IPS-11a (cell line): Measurements from ENCODE around the gene KDELR3.
"Not testable (repeated sequence)": the region's sequence is repeated elsewhere in the genome, so short reads cannot be mapped to it uniquely, and the experiment has no call there.

Source experiments
- H3K4me3 ChIP-seq: one replicate; pipeline ENCODE4 v1.5.1; 2013; ENCODE audit warnings: low read depth, low read length, control low read depth

Gene KDELR3

DNA sequence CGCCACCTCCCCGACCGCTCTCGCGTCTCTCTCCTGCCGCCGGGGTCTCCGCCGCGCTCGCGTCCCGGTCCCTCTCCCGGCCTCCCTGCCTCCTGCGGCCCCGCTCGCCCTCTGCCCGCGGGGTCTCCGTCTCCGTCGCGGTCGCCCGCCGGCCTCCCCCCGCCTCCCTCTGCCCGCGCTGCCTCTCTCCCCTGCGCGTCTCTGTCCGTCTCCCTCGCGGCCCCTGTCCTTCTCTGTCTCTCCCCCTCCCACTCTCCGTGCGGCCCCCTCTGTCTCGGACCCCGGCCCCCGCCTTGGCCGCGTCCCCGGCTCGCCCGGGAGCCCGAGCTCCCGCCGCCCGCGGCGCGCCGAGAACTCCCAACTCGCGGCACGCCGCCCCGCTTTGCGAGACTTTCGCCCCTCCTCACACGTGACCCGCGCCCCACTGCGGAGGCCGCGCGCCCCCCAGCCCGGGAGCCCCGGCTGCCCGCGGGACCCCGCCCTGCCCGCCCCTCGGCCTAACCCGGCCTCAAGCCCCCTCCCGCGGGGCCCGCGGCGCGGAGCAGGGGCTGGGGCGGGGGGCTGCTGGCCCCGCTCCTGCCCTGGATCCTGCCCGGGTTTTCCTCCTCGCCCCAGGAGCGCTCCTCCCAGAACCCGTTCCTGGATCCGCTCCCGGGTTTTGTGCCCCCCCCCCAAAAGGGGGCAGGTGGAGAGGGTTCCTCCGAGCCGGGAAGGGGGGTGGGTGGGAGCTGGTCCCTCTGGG, 12.2 kb upstream of the KDELR3 start:
- peak overlapping the region; percentile 17 for H3K4me3 ChIP-seq

DNA sequence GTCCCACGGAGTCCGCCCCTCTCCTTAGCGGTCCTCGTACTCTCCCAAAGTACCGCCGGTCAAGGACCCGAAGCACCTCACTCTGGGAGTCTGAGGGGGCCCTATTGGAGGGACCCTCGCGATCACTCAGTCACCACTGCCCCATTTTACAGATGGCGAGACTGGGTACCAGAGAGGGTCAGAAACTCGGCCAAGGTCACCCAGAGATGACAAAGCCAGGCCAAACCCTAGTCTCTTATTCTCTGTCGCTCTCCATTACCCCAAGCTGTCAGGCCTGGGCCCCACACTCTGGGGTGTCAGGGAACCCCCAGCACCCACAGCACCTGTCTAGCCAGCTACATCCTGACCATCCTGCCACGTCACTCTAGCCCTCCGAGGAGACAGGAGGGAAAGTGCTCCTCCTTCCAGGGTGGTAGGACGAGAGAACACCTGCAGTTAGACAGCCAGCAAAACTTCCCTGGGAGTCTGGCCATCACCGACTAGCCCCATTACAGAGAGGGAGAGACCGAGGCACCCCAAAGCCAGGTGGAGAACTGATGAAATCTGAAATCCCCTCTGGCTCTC, 11.5 kb upstream of the KDELR3 start:
- H3K4me3 ChIP-seq = peak overlapping the region; percentile 17

DNA sequence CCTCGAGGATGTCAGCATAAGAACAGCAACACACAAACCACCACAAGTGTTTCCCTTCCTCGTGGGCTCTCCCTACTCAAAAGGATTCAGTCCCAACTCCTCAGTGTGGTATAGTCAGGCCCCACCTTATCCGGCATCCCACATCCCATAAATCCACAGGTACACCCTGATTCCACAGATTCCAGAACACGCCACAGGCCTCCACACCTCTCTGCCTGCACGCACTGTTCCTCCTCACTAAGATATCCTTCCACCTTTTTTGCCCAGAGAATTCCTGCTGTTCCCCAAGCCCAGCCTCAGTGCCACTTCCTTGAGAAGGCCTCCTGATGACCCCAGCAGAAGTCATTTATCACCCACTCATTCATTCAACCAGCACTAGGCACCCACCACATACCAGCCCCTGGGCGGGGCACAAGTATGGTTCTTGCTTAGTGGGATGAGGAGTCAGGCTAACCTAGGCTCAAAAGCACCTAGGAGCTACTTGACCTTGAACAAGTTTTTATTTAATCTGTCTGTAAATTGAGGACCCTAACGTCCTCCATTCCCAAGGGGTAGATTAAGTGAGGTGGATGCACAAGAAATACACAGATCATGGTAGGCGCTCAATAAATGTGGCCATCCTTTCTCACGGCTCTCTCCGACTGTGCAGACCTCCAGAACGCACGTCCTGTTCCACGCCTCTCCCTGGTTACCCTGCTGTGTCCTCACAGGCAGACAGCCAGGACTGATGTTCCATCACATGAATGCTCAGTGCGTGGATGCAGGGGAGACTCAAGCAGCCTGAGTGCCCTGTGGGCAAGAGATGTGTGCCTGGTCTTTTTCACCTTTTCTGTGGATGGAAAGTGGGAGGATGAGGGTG, 10.8 kb upstream of the KDELR3 start:
- H3K4me3 ChIP-seq = no peak overlapping the region

DNA sequence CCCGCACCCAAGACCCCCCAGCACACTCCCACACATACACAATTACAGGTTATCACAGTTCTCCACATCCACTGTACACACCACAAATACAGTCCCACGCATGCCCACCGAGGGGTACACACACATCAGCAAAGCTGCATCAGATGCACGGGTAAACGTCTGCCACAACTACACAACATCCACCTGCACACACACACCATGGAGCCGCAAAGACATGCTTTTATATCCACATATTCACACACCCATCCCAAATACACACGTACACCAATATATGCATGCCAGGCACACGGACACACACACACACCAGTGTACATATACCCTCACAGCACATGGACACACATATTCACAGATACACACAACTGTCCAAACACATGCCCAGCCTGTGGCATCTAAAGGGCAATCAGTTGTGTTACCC, 7.5 kb upstream of the KDELR3 start:
- H3K4me3 ChIP-seq = no peak overlapping the region

DNA sequence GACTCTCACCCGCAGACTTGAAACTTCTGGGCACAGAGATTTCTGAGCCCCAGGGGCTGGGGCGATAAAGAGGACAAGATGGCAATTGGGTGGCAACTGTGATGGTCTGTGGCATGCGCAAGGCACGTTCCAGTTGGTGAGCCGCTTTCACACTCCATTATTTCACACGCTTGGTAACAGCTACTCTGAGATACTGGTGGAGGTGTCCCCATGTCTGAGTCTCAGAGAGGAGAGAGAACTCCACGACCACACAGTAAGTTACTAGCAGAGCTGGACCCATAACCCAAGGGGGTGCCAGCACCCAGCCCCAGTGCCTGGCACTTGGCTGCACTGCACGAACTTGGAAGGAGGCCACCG, 6.9 kb upstream of the KDELR3 start:
- H3K4me3 ChIP-seq = no peak overlapping the region

DNA sequence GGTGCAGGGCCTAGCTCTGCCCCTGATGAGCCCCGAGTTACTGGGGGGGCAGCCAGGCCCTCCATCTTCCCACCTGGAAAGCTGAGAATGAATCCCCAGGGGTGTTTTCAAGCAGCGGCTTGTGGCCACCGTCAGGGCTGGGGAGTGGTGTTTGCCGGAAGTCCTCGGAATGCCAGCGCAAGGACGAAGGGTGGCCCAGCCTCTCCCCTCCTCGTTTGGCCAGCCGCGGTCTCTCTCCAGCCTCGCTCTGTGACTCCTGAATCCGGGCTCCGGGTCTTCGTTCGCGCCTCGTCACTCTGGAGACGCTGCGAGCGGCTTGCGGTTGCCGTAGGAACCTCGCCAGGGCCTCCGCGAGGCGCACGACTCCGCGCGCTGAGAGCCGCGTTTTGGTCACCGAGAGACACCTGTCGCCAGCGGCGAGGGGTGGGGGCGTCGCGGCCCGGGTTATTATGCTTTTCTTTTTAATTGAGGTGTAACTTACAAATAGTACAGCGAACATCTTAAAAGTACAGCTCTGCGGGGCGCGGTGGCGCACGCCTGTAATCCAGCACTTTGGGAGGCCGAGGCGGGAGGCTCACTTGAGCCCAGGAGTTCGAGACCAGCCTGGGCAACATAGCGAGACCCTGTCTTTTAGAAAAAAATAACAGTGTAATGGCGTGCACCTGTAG, 6.3 kb upstream of the KDELR3 start:
- H3K4me3 ChIP-seq = no peak overlapping the region

DNA sequence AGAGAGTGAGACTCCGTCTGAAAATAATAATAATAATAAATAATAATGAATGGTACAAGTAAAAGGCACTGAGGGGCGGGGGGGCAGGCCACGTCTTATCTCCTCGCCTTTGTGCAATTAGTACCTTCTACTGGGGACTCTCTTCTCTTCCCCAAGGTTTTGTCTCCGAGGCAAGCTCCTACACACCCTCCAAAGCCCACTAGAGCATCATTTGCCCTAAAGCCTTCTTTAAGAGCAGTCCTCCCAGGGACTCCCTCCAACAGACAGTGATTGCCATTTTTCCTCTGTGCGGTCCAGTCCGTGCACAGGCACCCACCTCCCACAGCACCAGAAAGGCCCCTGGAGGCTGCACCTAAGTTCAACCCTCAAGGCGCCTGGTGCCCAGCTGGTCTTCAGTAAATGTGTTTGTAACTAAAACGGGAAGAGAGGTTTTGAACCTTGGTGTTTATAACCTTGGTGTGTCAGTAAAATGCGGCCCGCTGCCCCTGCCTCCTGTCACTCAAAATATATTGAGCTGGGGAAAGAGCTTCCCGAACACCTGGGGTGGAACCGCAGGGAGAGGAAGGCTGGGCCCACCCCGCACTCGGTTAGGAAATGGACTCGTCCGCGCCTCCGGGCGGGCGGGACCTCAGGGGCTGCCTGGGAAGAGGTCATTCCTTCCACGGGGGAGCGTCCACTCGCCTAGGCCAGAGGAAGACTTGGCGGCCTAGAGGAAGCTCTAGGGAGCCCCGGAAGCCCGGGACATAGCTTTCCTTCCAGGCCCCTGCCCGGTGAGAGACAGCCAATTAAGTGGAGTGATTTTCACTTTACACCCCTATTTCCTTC, 4.7 kb upstream of the KDELR3 start:
- no peak overlapping the region for H3K4me3 ChIP-seq

DNA sequence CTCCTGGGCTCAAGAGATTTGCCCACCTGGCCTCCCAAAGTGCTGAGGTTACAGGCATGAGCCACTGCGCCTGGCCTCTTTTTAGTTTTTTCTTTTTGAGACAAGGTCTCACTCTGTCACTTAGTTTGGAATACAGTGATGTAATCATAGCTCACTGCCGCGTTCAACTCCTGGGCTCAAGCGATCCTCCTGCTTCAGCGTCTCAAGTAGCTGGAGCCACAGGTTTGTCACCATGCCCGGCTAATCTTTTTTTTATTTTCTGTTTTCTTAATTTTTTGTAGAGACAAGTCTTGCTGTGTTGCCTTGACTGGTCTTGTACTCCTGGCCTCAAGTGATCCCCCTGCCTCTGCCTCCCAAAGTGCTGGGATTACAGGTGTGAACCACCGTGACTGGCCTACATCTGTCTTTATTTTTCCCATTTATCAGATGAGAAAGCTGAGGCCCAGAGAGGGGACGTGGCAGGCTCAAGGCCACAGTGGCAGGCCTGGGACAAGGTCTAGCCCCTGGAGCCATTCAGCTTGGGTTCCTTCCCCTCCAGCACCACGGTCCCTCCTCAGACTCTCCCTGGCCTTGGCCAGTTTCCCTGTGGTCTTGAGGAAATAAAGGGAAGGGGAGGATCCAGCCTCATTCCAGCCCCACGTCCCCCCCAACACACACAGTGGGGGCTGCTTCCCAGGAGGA, 2.8 kb upstream of the KDELR3 start:
- H3K4me3 ChIP-seq = no peak overlapping the region

DNA sequence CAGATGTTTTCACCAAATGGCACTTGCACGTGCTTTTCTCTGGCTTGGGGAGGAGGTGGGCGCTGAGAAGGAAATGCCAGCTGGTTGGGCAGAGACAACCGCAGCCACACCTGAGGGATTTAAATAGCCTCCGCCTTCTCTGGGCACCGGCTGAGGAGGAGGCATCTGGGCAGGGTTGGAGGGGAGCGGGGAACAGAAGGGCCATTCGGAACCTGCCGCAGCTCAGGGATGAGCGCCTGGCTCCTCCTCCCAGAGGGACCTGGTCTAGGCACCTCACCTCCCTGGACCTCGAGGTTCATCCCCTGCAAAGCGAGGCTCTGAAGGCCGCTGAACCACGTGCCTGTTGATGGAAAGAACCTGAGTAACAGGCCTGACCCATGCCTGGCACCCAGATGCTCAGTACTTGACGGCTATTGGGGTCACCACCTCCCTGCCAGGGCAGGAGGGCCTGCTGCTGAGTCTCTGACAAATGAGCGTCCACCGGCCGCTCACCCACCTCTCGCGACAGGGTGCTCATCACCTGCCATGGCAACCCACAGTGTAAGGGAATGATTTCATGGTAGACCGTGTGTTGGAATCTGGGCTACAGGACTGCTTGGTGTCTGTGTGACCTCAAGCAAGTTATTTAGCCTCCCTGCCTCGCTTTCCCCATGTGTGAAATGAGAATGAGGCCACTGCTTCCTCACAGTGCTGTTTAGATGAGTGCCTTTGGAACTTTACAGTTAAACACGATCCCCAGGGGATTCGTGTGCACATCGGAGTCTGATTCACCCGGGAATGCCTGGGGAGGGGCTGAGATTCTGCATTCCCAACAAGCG, 2.0 kb upstream of the KDELR3 start:
- H3K4me3 ChIP-seq = no peak overlapping the region

DNA sequence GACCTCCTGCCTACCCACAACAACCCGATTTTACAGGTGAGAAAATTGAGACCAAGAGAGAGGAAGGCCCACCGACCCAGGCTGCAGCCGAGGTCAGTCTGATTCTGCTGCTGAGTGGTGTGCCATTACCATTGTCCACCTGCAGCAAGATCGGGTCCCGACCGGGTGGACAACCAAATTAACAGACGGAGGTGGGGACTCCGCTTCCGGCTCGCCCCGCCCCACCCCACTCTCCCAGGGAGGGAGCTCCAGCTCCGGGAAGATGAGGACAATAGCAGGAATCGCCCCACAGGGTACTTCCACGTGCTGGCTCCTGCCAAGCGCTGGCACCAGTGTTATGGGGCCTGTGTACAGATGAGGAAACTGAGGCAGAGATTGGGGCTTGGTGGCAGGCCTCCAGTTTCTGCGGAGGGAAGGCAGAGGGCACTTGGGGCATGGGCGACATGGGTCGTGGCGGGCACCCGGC, 425 bp upstream of the KDELR3 start:
- H3K4me3 ChIP-seq = peak overlapping the region; percentile 41

DNA sequence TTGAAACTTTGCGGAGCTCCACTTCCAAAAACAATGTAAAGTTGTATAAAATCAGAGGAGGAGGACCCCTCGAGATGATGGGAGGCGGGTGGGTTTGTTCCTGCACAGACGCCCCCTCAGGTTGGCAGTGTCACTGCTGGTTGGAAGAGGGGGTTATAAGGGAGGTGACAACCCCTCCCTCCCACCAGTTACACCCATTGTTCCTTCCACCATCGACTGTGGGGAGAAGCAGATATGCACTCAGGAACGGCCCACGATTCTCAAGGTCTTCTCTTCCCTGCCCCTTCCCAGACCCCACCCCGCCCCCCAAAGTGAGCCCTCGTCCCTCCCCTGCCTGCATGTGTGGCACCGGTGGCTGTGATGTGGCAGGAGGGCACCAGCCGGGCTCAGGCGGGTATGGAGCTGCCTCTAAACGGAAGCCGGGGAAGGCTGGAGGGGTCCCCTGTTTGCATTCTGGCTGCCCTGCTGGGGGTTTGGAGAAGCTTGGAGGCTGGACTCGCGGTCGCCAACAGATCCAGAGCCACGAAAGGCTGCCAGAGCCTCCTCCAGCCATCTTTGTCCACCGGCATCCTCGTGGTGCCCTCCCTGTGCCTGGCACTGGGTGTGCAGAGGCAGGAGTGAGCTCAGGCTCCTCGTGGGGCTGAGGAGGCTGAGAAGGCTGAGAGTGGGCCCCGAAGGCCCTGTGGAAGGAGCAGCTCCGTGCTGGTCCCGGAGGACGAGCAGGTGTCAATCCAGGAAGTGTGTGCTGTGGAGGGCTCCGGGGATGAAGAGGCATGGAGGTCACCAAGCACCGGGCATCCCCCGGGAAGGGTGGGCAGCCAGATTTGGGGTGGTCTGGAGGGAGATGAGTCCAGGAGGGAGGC, 778 bp downstream of the KDELR3 start:
- H3K4me3 ChIP-seq = peak overlapping the region; percentile 41

DNA sequence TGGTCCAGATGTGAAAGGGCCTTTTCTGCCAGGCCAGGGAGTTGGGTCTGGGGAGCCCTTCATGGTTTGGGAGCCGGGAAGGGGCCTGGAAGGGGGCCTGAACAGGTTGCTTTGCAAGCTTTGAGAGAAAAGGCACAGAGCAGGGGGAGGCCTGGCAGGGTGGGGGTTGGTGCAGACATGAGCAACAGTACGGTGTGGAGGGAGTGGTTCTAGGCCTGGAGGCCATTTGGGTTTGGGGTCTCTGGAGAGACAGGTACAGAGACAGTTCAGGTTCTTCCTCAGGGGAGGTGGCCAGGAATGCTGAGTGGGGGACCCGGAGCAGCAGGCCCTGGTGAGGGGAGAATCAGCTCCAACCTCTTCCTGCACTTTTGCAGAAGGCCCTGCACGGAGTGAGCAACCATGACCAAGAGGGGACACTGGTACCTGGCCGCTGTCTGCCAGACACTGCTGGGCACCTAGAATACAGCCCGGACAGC, 1.4 kb downstream of the KDELR3 start:
- no peak overlapping the region for H3K4me3 ChIP-seq

DNA sequence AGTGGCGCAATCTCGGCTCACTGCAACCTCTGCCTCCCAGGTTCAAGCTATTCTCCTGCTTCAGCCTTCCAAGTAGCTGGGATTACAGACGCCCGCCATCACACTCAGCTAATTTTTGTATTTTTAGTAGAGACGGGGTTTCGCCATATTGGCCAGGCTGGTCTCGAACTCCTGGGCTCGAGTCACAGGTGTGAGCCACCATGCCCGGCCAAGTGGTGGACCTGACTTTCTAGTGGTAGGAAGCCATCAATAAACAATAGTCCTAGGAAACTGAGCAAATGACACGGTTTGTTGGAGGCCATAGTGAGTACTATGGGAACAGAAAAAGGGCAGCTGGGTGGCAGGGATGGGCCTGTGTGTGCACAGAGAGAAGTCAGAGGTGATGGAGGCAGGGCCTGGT, 2.3 kb downstream of the KDELR3 start:
- not testable (repeated sequence) for H3K4me3 ChIP-seq

DNA sequence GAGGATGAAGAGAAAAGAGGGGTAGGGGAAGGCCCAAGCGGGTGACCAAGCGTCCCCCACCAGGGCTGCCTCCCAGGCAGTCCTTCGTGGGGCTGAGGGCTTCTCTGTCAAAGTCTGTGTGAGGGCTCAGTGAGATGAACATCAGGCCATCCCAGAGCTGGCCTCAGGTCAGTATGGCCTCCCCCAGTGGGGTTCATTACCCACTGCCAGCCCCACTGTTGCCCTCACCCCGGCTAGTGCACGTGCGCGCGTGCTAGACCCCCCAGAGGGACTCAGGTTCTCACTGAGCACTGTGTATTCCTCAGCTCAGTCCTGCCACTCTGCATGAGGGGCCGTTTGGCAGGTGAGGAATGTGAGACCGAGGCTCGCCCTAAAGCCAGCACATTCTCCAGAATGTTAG, 3.3 kb downstream of the KDELR3 start:
- H3K4me3 ChIP-seq = no peak overlapping the region

DNA sequence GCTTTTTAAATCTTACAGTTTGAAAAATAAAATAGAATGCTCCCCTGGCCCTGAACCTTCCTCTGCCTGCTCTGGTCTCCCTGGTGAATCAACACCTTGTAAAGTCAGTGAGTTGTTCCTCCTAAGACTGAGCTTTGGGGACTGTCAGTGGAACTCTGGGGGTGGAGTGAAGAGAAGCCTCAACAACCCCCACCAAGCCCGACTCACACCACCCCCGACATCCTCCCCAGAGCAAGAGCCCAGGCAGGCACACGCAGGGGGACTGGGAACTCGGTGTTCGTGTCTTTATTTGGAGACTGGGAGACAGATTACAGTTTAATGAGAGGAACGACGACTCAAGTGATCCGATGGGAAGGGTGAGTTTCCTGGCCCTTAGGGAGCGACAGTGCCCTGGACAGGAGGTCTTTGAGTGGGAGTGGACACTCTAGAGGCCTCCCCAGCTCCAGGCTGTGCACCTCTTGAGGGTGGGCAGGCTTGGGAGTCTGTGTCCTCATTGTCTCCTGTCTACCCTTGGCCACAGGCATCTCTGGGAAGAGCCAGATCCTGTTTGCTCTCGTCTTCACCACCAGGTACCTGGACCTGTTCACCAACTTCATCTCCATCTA, 6.2 kb downstream of the KDELR3 start:
- H3K4me3 ChIP-seq = no peak overlapping the region

DNA sequence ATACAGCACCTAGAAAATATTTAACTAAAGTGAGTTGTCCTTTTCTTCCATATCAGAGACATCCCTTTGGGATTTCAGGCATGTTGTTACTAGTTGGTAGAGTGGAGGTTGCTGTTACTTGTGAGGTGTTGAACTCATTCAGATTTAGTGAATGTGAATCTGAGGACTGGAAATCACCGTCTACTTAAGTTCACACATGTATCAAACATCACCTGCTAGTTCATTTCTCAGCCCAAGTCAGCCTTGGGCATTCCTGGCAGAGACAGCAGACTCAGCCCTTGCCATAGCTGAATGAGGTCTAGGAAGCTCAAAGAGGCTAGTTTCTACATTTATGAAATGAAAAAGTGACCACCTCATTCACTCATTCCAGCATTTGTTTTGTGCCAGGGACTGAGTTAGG, 9.7 kb downstream of the KDELR3 start:
- H3K4me3 ChIP-seq = no peak overlapping the region

DNA sequence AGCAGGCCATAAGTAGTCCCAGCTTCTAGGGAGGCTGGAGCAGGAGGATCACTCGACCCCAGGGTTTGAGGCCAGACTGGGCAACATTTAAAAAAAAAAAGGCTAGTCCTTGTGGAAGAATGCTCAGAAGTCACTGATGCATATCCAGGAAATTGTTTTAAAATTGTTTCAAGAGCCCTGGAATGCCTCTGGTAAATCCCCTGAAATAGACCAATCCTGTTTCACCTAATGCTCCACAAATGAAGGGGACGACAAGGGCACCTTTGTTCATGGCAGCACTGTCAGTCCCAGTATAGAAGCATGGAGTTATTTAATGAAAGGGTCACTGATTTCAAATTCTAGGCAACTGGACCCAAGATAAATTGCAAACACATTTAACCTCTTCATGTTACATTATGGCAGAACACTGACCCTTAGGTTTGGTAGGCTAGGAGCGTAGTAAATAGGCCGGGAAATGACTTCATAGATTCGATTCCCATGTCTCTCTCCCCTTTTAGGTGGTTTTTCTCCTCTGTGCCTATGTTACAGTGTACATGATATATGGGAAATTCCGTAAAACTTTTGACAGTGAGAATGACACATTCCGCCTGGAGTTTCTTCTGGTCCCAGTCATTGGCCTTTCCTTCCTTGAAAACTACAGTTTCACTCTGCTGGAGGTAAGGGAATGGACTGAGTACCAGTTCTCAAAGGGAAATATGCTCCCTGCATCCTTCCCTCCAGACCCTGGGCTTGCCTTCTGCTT, 11.4 kb downstream of the KDELR3 start:
- H3K4me3 ChIP-seq = no peak overlapping the region
